Stimulated activated CD4-positive, alpha-beta T cell treated with anti-CD3 and anti-CD28 coated beads, Interleukin-4, amount 100 ng/mL, for 48 hours (primary cell): ENCODE results near the gene IL6R.
"Not testable (repeated sequence)": the region's sequence is repeated elsewhere in the genome, so short reads cannot be mapped to it uniquely, and the experiment has no call there.

Experiments
- DNase-seq, 2 donors: peaks; one replicate each; pipeline ENCODE4 v3.0.0-alpha.2; 2020; ENCODE audit warnings: low read depth in 2 of 2

The IL6R gene

GRCh38 chr1:154406886-154407197 lies 1.7 kb downstream of the IL6R start:
- no peak for DNase-seq

- DNase-seq, result peak in 1 of 2 donors; percentile 36
Observed at GRCh38 chr1:154407198-154408091, 2.3 kb downstream of the IL6R start.

GRCh38 chr1:154408174-154408777 lies 3.1 kb downstream of the IL6R start:
- DNase-seq, result no peak

- no peak for DNase-seq
Observed at GRCh38 chr1:154410185-154410827, 5.2 kb downstream of the IL6R start.

GRCh38 chr1:154411525-154411924 lies 6.4 kb downstream of the IL6R start:
- no peak for DNase-seq

GRCh38 chr1:154413177-154413783 lies 8.1 kb downstream of the IL6R start:
- DNase-seq, result no peak

- no peak for DNase-seq
Observed at GRCh38 chr1:154414606-154415005, 9.5 kb downstream of the IL6R start.

- no peak for DNase-seq
Observed at GRCh38 chr1:154416471-154417337, 11.6 kb downstream of the IL6R start.

GRCh38 chr1:154417338-154417608 lies 12.1 kb downstream of the IL6R start:
- no peak for DNase-seq

- DNase-seq, result no peak
Observed at GRCh38 chr1:154418062-154418921, 13.1 kb downstream of the IL6R start.

- DNase-seq, result no peak
Observed at GRCh38 chr1:154418923-154419619, 13.9 kb downstream of the IL6R start.

GRCh38 chr1:154419620-154420571 lies 14.8 kb downstream of the IL6R start:
- DNase-seq, result no peak

GRCh38 chr1:154420961-154421924 lies 16.1 kb downstream of the IL6R start:
- no peak for DNase-seq

- not testable (repeated sequence) for DNase-seq
Observed at GRCh38 chr1:154422049-154422448, 16.9 kb downstream of the IL6R start.

GRCh38 chr1:154422521-154422920 lies 17.4 kb downstream of the IL6R start:
- no peak for DNase-seq

GRCh38 chr1:154423304-154423987 lies 18.3 kb downstream of the IL6R start:
- DNase-seq, result no peak

GRCh38 chr1:154423988-154424326 lies 18.8 kb downstream of the IL6R start:
- DNase-seq, result no peak
